Activated CD4-positive, alpha-beta T cell treated with anti-CD3 and anti-CD28 coated beads for 36 hours (primary cell): ENCODE results near the gene NR2C2. TPM values are rescaled to one million over a fixed set of nuclear protein-coding genes. Genes with fewer than 3 reads are reported as not detected.
A peak's percentile ranks its signal among the peaks of the same experiment; 100 is the strongest.

Experiments used
- ATAC-seq: fragments of 200-7000 bp; cut with Tn5 transposase; one replicate; pipeline ENCODE4 v1.10.0; 2021; ENCODE audit warnings: mild to moderate bottlenecking, moderate library complexity
- CTCF ChIA-PET: fragments of 350-600 bp; sonication (Branson Sonifier 250); formaldehyde crosslinking; loops from one replicate; lab custom pipeline; 2021; ENCODE audit warnings: antibody characterized with exemption; lab: Charles Lee
- POLR2A ChIA-PET: fragments of 350-600 bp; sonication (Branson Sonifier 250); formaldehyde crosslinking; loops from one replicate; lab custom pipeline; 2021; ENCODE audit warnings: antibody characterized with exemption, inconsistent platforms; lab: Charles Lee
- DNase-seq: peaks from one replicate; pipeline ENCODE4 v3.0.0-alpha.2; 2020
- H3K27ac Mint-ChIP-seq: one replicate; pipeline ENCODE4 v1.8.0; 2021; ENCODE audit warnings: mixed read lengths
- H3K27me3 Mint-ChIP-seq: one replicate; pipeline ENCODE4 v1.8.0; 2021; ENCODE audit warnings: mixed read lengths
- H3K36me3 Mint-ChIP-seq: one replicate; pipeline ENCODE4 v1.8.0; 2021; ENCODE audit warnings: low read depth, mixed read lengths
- H3K4me1 Mint-ChIP-seq: one replicate; pipeline ENCODE4 v1.8.0; 2021; ENCODE audit warnings: mixed read lengths
- H3K4me3 Mint-ChIP-seq: one replicate; pipeline ENCODE4 v1.8.0; 2021; ENCODE audit warnings: mild to moderate bottlenecking, moderate library complexity, mixed read lengths
- H3K9me3 Mint-ChIP-seq: one replicate; pipeline ENCODE4 v1.8.0; 2021; ENCODE audit warnings: low read depth, mixed read lengths
- intact Hi-C, 2 experiments: fragments of 100-400 bp; cut with DNase I in 1 of 2; cut with micrococcal nuclease in 1 of 2; formaldehyde crosslinking; loops; one replicate each; pipeline versions ENCODE4 v1.14.2 to v1.15.1; 2022 to 2024; cut with DNase I, micrococcal nuclease
- total RNA-seq, 2 experiments: library from RNA; stranded (reverse); gene quantifications; one replicate each; pipeline ENCODE4 v1.2.3, GENCODE V29; 2021

The NR2C2 gene
- total RNA-seq, 2 experiments from 2014 or later = 46.8 to 52.8 TPM

- intact Hi-C loops = loop anchor here (1.0 to 5.0 kb wide), 8 partner anchors 131 to 1026 kb away; no protein-coding TSS in a partner anchor
- Mint-ChIP-seq H3K27ac (no peak overlapping the region), H3K36me3 (no peaks in the 10 kb centered on the region), H3K4me1 (no peaks in the 10 kb centered on the region), H3K27me3 (no peaks in the 10 kb centered on the region), H3K9me3 (no peaks in the 10 kb centered on the region), H3K4me3 (no peak overlapping the region)
- no peak for ATAC-seq
- ChIA-PET CTCF (interaction anchor here (0.6 to 2.2 kb wide), 41 partner anchors 8 to 416 kb away, joined by 3 to 14 read pairs (median 4); partner anchors contain the start of genes C3orf20, CCDC174 and NR2C2), POLR2A (interaction anchor here (0.6 kb wide), 1 partner anchor 271 kb away, joined by 3 read pairs; the partner anchor contains the start of gene CCDC174)
- DNase-seq = no peak
Measured at GRCh38 chr3:14921811-14922705, 25.3 kb upstream of the NR2C2 start.

DNA sequence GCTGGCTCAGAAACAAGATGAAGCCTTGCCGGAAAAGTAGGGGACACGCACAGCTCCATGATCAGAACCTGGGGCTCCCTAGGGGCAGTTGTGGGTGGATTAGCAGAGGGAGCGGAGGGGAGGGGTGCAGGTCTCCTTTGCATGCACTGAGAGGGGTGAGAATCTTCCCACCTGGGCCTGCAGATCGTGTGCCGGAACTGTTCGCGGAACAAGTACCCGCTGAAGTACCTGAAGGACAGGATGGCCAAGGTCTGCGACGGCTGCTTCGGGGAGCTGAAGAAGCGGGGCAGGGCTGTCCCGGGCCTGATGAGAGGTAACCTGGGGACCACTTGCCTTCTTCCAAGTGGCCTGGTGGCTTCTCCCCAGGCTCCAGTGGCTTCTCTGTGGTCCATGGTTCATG, 24.5 kb upstream of the NR2C2 start:
- ATAC-seq (no peak), DNase-seq (no peak)
- Mint-ChIP-seq H3K4me1 (no peaks in the 10 kb centered on the region), H3K27me3 (no peaks in the 10 kb centered on the region), H3K9me3 (no peaks in the 10 kb centered on the region), H3K4me3 (no peak overlapping the region), H3K27ac (no peak overlapping the region), H3K36me3 (no peaks in the 10 kb centered on the region)
- ChIA-PET POLR2A (no interaction called here), CTCF (interaction anchor here (0.6 to 2.2 kb wide), 6 partner anchors 10 to 522 kb away, joined by 3 to 11 read pairs (median 4); no protein-coding TSS in a partner anchor)
- intact Hi-C loops = loop anchor here (5.0 kb wide), 2 partner anchors 416 to 721 kb away; no protein-coding TSS in a partner anchor

- DNase-seq (no peak), ATAC-seq (no peak)
- Mint-ChIP-seq H3K27ac (no peak overlapping the region), H3K36me3 (no peaks in the 10 kb centered on the region), H3K27me3 (no peaks in the 10 kb centered on the region), H3K4me3 (no peak overlapping the region), H3K4me1 (no peaks in the 10 kb centered on the region), H3K9me3 (no peaks in the 10 kb centered on the region)
- intact Hi-C loops = loop anchor here (5.0 kb wide), 2 partner anchors 416 to 721 kb away; no protein-coding TSS in a partner anchor
- ChIA-PET POLR2A (no interaction called here), CTCF (interaction anchor here (0.6 to 1.8 kb wide), 7 partner anchors 43 to 521 kb away, joined by 3 to 5 read pairs (median 3); no protein-coding TSS in a partner anchor)
Measured at GRCh38 chr3:14923476-14923875, 23.9 kb upstream of the NR2C2 start.

DNA sequence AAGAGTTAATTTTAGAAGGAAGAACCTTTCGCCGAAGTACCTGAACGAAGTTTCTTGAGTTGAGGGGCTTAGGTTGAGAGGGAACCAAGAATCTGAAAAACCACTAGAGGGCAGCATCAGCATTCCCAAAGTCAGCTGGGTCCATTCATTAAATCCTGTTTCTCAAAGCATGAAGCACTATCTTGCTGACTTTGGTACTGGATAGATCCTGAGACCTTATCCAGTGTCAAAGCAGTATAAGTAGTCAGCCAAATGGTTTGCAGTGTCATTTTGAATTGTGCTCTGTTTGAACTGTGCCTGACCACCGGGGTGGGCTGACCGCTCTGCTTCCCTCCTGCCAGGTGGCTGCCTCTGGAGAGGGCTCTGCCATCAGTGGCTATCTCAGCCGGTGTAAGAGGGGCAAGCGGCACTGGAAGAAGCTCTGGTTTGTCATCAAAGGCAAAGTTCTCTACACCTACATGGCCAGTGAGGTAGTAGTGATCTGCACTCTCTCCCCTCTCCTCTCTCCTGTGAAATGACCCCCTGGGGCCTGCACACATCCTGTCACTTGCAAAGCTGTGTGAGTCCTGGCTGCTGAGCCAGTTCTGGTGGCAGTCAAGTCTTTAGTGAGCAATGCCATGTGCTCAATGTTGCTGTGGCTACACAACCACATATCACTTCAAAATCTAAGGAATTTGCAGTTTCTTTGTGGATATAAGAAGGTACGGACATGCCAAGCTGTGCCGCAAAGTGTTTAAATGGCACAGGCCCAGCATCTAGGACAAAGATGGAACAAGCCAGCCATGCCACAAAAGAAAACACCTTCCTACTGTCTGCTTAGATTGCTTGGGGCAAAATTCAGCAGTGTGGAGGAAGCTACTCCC, 21.4 kb upstream of the NR2C2 start:
- POLR2A ChIA-PET = no interaction called here
- Mint-ChIP-seq H3K27ac (no peak overlapping the region), H3K27me3 (no peaks in the 10 kb centered on the region), H3K4me3 (no peak overlapping the region), H3K9me3 (no peaks in the 10 kb centered on the region), H3K36me3 (no peaks in the 10 kb centered on the region), H3K4me1 (no peaks in the 10 kb centered on the region)
- CTCF ChIA-PET = interaction anchor here (0.6 to 2.8 kb wide), 21 partner anchors 9 to 293 kb away, joined by 3 to 11 read pairs (median 4); partner anchors contain the start of genes C3orf20 and NR2C2
- peak; percentile 56 for ATAC-seq
- intact Hi-C loops = loop anchor here (5.0 kb wide), 3 partner anchors 96 to 126 kb away; no protein-coding TSS in a partner anchor
- DNase-seq = peak; percentile 47

- ATAC-seq (no peak), DNase-seq (no peak)
- CTCF ChIA-PET = interaction anchor here (0.5 to 2.8 kb wide), 19 partner anchors 8 to 294 kb away, joined by 3 to 11 read pairs (median 4); partner anchors contain the start of genes C3orf20 and NR2C2
- H3K4me3 Mint-ChIP-seq = no peak overlapping the region
- intact Hi-C loops = loop anchor here (5.0 kb wide), 3 partner anchors 96 to 126 kb away; no protein-coding TSS in a partner anchor
- POLR2A ChIA-PET = no interaction called here
- H3K36me3 Mint-ChIP-seq = no peaks in the 10 kb centered on the region
- no peaks in the 10 kb centered on the region for H3K4me1 Mint-ChIP-seq
- H3K27me3 Mint-ChIP-seq = no peaks in the 10 kb centered on the region
- no peaks in the 10 kb centered on the region for H3K9me3 Mint-ChIP-seq
- no peak overlapping the region for H3K27ac Mint-ChIP-seq
Measured at GRCh38 chr3:14926592-14926991, 20.8 kb upstream of the NR2C2 start.

DNA sequence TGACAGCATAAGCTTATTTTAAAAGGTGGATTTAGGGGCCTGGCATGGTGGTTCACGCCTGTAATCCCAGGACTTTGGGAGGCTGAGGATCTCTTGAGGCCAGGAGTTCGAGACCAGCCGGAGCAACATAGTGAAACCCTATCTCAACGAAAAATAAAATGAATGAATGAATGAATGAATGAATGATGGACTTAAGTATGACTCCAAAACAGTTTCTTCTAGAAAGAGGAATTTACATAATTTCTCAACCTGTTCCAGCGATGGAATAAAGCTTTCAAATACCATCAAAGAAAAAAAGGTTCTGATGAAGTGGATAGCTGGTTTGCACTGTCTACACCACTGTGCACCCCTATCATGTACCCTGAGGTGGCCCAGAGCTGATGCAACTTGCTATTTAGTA, 20.1 kb upstream of the NR2C2 start:
- H3K27me3 Mint-ChIP-seq = no peaks in the 10 kb centered on the region
- no peak overlapping the region for H3K4me3 Mint-ChIP-seq
- ChIA-PET CTCF (interaction anchor here (0.5 to 2.8 kb wide), 11 partner anchors 13 to 840 kb away, joined by 3 to 11 read pairs (median 4); partner anchors contain the start of genes C3orf20 and NR2C2), POLR2A (no interaction called here)
- no peak overlapping the region for H3K27ac Mint-ChIP-seq
- no peak for DNase-seq
- no peaks in the 10 kb centered on the region for H3K9me3 Mint-ChIP-seq
- intact Hi-C loops = loop anchor here (5.0 kb wide), 3 partner anchors 95 to 125 kb away; no protein-coding TSS in a partner anchor
- no peaks in the 10 kb centered on the region for H3K4me1 Mint-ChIP-seq
- no peak for ATAC-seq
- H3K36me3 Mint-ChIP-seq = no peaks in the 10 kb centered on the region

GRCh38 chr3:14929310-14930074, 17.9 kb upstream of the NR2C2 start:
- Mint-ChIP-seq H3K27ac (no peak overlapping the region), H3K27me3 (no peaks in the 10 kb centered on the region)
- CTCF ChIA-PET = interaction anchor here (1.2 kb wide), 1 partner anchor 9 kb away, joined by 6 read pairs; no protein-coding TSS in a partner anchor

GRCh38 chr3:14933820-14934425, 13.5 kb upstream of the NR2C2 start:
- intact Hi-C loops = no loop called here
- Mint-ChIP-seq H3K4me3 (no peak overlapping the region), H3K36me3 (no peaks in the 10 kb centered on the region), H3K27ac (no peak overlapping the region), H3K4me1 (no peaks in the 10 kb centered on the region), H3K27me3 (no peaks in the 10 kb centered on the region), H3K9me3 (no peaks in the 10 kb centered on the region)
- ChIA-PET CTCF (no interaction called here), POLR2A (no interaction called here)
- no peak for ATAC-seq
- DNase-seq = no peak

More at GRCh38 chr3:14929310-14930074, 17.9 kb upstream of the NR2C2 start:
- H3K4me3 Mint-ChIP-seq = no peak overlapping the region
- H3K36me3 Mint-ChIP-seq = no peaks in the 10 kb centered on the region
- no peaks in the 10 kb centered on the region for H3K4me1 Mint-ChIP-seq
- DNase-seq = no peak
- no peaks in the 10 kb centered on the region for H3K9me3 Mint-ChIP-seq
- intact Hi-C loops = loop anchor here (5.0 kb wide), 3 partner anchors 93 to 123 kb away; no protein-coding TSS in a partner anchor
- POLR2A ChIA-PET = no interaction called here
- ATAC-seq = no peak

- CTCF ChIA-PET = interaction anchor here (0.7 kb wide), 1 partner anchor 18 kb away, joined by 4 read pairs; no protein-coding TSS in a partner anchor
Measured at GRCh38 chr3:14935592-14936345, 11.6 kb upstream of the NR2C2 start.

More at GRCh38 chr3:14935592-14936345, 11.6 kb upstream of the NR2C2 start:
- no peak overlapping the region for H3K27ac Mint-ChIP-seq
- no peaks in the 10 kb centered on the region for H3K4me1 Mint-ChIP-seq
- POLR2A ChIA-PET = no interaction called here
- DNase-seq = no peak
- no peaks in the 10 kb centered on the region for H3K36me3 Mint-ChIP-seq
- no peak overlapping the region for H3K4me3 Mint-ChIP-seq
- H3K27me3 Mint-ChIP-seq = no peaks in the 10 kb centered on the region
- intact Hi-C loops = no loop called here
- H3K9me3 Mint-ChIP-seq = no peaks in the 10 kb centered on the region
- no peak for ATAC-seq
